GM13977 (cell line): Measurements from ENCODE around the gene ZFHX3.

Source experiments
- DNase-seq: peaks from one replicate; pipeline ENCODE4 v3.0.0; 2012; ENCODE audit warnings: low spot score
- in situ Hi-C: fragments of 300-500 bp; cut with MboI; formaldehyde crosslinking; loops from one replicate; pipeline ENCODE4 v1.12.0; 2022; ENCODE audit warnings: low sequenced_read_pairs, low pct_unique_long_range_greater_than_20kb, mixed read lengths, inconsistent platforms; ENCODE audit not compliant: unreplicated experiment
- TF ChIP-seq, protein P1 (sequence below): IDR thresholded peaks from 2 replicates; pipeline ENCODE4 v1.5.1; 2012; ENCODE audit warnings: mild to moderate bottlenecking, control low read depth; ENCODE audit not compliant: insufficient read depth; ENCODE audit errors: extremely low read depth, missing control alignments

Gene ZFHX3

DNA sequence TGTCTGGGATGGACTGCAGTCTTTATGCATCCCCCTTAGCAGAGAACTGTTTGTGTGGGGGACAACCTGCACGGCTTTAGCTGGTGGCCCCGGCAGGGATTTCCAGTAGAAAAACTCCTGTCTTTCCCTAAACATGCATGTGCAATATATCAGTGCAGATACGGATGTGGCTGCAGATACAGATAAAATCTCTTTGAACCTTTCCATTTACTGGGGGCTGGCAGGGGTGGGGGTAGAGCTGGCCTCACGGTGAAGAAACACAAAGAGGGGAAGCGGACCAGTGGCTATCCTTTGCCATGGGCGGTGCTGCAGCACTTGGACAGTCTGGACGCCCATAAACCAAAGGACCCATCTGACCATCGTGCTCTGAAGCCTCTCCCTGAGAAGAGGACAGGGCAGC lies 201.3 kb downstream of the ZFHX3 start:
- no peak for DNase-seq
- TF ChIP-seq, protein P1, sequence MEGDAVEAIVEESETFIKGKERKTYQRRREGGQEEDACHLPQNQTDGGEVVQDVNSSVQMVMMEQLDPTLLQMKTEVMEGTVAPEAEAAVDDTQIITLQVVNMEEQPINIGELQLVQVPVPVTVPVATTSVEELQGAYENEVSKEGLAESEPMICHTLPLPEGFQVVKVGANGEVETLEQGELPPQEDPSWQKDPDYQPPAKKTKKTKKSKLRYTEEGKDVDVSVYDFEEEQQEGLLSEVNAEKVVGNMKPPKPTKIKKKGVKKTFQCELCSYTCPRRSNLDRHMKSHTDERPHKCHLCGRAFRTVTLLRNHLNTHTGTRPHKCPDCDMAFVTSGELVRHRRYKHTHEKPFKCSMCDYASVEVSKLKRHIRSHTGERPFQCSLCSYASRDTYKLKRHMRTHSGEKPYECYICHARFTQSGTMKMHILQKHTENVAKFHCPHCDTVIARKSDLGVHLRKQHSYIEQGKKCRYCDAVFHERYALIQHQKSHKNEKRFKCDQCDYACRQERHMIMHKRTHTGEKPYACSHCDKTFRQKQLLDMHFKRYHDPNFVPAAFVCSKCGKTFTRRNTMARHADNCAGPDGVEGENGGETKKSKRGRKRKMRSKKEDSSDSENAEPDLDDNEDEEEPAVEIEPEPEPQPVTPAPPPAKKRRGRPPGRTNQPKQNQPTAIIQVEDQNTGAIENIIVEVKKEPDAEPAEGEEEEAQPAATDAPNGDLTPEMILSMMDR = no peak
- in situ Hi-C loops = loop anchor here (25.0 kb wide), 1 partner anchor 341 kb away; no protein-coding TSS in a partner anchor

DNA sequence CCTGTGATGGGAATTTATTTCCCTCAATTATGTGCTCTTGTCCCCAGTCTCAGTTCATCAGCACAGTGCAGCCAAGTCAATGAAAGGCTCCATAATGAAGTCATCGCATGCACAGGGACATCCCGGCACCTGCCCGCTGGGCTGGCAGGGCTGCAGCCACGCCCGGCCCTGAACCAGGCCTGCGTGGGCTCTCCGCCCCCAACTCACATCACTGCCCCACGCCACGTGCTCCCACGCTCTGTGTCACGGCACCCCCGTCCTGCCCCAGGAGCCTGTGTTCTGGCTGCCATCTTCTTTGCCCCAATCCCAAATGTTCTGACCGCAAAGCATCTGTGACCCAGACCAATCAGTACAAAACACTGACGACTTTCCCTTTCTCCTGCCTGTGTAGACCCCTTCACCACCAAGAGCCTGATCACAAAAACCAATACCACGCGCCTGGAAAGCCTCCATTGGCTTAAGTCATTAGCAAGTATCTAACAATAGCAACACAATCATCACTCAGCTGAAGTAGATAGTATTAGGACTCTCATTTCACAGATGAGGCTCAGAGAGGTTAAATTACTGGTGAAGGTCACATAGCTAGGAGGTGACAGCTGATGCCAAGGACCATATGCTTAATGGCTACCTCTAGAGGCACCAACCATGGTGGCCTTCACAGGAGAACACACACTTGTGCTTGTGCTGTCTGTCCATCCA lies 202.5 kb downstream of the ZFHX3 start:
- DNase-seq = no peak
- TF ChIP-seq, protein P1 = no peak
- in situ Hi-C loops = loop anchor here (25.0 kb wide), 1 partner anchor 342 kb away; no protein-coding TSS in a partner anchor

DNA sequence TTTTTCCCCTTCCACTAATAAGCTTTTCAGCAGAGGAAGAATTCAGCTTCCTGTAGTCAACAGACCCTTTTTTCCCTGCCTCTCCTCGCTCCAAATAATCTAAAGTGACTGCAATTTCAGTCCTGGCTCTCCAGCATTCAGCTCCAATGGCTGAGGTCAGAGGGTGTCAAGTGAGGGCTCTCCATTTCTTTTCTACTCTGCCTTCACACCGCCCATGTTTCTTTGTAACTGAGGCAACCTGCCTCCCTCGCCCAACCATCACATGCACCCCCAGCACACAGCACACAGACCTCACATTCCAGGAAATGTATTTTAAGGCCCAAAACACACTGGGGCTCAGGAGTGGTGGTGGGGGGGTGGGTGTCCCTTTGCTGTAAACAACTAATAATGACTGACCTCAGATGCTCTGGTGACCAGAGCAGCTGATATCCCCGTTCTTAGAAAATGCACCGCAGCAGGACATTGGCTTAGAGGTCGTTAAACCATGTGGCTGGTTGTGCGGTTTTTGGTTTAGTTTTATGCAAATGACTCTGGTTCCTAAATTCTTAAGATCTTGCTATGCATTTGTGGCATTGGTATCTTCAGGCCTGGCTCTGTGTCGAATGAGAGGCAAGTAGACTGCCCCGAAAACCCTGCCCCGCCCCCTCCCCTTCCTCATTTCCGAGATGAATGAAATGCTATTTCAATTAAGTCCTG lies 203.6 kb downstream of the ZFHX3 start:
- TF ChIP-seq, protein P1 = no peak
- in situ Hi-C loops = loop anchor here (25.0 kb wide), 1 partner anchor 343 kb away; no protein-coding TSS in a partner anchor
- DNase-seq = no peak

GRCh38 chr16:72841506-72841905 lies 206.4 kb downstream of the ZFHX3 start:
- in situ Hi-C loops = loop anchor here (25.0 kb wide), 1 partner anchor 346 kb away; no protein-coding TSS in a partner anchor
- TF ChIP-seq, protein P1 = no peak
- DNase-seq = no peak

DNA sequence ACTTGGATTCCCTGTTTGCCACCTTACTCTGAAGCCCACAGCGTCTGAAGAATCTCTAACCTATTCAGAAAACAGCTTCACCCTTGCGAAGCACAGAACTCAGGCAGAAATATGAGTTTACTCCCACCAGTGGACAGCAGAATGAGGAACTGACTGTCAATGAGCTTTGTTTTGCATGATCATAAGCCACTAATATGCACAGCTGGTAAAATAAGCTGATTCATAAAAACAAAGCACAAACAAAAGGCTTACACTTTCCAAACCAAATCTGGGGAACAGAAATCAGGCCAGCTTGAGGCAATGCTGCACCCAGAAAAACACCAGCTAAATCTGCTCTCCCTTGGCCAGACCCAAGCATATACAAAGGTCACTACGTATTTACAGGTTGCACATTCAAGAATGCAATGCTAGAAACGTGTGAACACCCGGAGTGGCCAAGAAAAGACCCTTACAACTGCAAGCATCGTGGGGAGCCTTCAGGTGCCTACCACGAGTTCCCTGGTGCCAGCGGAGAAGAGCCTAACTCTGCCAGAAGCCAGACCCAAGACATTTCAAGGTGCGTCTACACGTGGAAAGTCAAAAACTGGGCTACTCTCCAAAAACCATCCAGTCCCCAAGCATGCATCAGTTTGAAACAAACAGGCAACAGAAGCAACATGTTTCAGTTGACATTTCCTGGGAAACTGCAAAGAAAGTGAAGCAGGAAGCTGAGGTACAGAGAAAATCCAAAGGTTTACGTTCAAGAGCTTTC lies 207.1 kb downstream of the ZFHX3 start:
- in situ Hi-C loops = loop anchor here (25.0 kb wide), 1 partner anchor 346 kb away; no protein-coding TSS in a partner anchor
- no peak for DNase-seq
- TF ChIP-seq, protein P1 = no peak

GRCh38 chr16:72838951-72839350 lies 209.0 kb downstream of the ZFHX3 start:
- no peak for DNase-seq
- TF ChIP-seq, protein P1 = no peak
- in situ Hi-C loops = loop anchor here (25.0 kb wide), 1 partner anchor 348 kb away; no protein-coding TSS in a partner anchor
